Subcutaneous adipose tissue (tissue), 4 donors: ENCODE measurements around the gene GPR12. TPM values are rescaled to one million over a fixed set of nuclear protein-coding genes. Genes with fewer than 3 reads are reported as not detected.

ENCODE experiments used
- total RNA-seq, 4 donors: library from RNA; depleted of rRNA; stranded (reverse); fragments of >200 nt; gene quantifications; one replicate each; pipeline ENCODE4 v1.1.0, GENCODE V29; 2016
- TF ChIP-seq, protein P1 (sequence below): fragments of 450-650 bp; IDR thresholded peaks from one replicate; pipeline ENCODE4 v1.5.1; 2016; ENCODE audit warnings: low read depth, mild to moderate bottlenecking, control low read depth, antibody characterized with exemption, moderate library complexity

The GPR12 gene
- total RNA-seq, 4 donors from 2014 or later, result 0.16 to 0.44 (median 0.17) TPM; not detected in 1

DNA sequence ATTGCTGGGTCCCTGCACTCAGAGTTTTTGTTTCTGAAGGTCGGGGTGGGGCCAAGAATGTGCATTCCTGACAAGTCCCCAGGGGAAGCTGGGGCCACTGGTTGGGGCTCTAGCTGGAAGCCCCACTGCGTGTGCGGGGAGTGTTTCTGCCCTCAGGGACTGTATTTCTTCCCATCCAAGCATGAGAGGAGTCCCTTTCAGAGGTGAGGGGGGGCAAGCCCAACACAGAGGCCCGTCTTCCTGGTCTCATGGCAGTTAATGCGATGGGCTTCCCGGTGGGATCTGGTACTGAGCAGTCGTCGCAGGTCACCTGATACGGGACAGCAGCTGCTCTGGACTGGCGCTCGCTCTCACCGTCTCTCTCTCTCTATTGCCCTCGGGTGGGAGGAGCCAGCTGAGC, 50.4 kb downstream of the GPR12 start:
- TF ChIP-seq, protein P1, sequence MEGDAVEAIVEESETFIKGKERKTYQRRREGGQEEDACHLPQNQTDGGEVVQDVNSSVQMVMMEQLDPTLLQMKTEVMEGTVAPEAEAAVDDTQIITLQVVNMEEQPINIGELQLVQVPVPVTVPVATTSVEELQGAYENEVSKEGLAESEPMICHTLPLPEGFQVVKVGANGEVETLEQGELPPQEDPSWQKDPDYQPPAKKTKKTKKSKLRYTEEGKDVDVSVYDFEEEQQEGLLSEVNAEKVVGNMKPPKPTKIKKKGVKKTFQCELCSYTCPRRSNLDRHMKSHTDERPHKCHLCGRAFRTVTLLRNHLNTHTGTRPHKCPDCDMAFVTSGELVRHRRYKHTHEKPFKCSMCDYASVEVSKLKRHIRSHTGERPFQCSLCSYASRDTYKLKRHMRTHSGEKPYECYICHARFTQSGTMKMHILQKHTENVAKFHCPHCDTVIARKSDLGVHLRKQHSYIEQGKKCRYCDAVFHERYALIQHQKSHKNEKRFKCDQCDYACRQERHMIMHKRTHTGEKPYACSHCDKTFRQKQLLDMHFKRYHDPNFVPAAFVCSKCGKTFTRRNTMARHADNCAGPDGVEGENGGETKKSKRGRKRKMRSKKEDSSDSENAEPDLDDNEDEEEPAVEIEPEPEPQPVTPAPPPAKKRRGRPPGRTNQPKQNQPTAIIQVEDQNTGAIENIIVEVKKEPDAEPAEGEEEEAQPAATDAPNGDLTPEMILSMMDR, result no peak

DNA sequence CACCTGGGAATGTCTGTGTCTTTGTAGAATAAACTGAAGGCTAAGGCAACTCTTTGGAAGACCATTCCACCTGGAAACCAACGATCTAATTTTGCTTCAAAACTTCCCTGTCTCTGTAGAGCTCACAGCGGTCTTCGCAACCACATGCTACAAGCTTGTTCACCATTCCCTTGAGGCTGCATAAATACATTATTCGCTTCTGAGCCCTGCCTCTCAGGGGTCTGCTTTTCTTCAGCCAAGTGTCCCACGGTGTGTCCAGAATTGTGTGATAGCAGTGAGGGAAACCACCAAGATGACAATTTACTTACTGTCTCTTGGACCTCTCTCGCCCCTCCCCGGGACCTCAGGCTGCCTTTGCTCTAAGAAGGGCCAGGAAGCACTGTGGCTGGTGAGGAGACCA, 51.1 kb downstream of the GPR12 start:
- TF ChIP-seq, protein P1, result no peak

DNA sequence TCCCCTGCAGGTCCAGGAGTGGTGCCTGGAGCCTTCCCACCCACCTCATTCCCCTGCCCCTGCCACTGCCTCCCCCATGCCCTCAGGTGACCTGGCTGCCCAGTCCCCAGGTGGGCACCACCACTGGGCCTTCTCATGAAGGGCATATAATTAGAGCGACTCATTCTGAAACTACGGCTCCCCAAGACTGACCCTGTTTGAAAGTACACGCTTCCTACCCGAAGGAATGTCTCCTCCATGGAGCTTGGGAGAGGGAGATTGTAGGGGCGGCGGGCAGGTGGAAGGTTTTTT, 52.6 kb downstream of the GPR12 start:
- TF ChIP-seq, protein P1, result no peak

DNA sequence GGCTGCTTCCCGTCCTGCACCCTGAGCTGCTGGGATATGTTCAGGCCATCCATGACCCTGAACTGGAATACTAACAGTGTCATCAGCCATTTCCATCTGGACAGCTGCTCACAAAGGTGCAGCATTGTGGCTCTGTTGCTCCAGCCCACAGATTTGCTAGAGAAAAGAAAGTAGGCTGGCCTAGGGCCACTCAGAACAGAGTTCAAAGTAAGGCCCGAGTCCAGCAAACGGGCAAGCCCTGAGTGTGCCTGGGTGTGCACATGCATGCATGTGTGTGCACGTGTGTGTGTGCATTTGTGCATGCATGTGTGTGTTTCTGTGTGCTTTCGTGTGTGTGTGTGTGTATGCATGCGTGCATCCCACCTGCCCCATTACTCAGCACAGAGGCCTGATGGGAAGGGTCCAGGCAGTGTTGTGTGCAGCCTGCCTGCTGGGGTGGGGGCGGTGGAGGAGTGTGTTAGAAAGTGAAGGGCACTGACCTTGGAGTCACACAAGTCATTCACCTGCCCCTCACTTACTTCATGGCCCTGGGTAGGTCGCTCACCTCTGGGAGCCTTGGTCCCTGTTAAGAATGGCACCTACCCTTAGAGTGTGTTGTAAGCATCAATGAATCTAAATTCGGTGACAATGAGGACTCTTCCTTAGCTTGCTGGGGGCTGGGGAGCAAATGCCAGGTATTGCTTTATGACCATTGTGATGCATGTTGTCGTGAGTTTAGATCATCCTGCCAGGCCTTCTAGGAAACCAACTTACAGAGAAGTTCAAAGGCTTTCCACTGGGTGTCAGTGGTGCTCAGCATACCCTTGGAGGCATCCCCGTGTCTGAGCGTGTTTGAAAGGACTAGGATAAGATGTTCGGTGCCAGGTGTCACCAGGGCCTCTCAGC, 53.2 kb downstream of the GPR12 start:
- TF ChIP-seq, protein P1, result no peak

DNA sequence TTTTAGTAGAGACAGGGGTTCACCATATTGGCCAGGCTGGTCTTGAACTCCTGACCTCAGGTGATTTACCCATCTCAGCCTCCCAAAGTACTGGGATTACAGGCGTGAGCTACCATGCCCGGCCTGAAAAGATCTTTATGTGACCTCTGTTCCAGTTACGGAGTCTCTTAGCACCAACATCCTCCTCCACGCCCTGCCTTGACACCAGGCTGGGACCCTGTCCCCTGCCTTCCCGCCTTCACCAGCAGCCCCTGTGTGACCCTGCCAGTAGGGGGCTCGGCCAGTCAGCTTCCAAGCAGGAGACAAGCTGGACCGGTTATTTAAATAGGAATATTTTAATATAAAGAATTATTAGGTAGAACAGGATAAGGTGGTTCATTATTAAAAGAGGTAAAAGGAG, 54.2 kb downstream of the GPR12 start:
- TF ChIP-seq, protein P1, result no peak

DNA sequence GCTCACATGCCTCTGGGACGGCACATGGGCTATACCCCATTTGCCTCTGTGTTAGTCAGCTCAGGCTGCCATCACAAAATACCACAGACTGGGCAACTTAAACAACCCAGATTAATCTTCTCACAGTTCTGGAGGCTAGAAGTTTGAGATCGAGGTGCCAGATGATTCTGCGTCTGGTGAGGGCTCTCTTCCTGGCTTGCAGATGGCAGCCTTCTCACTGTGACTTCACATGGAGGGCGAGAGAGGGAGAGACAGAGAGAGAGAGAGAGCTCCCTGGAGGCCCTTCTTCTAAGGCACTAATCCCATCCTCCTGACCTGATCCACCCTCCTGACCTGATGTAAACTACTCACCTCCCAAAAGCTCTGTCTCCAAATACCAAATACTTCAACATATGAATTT, 55.0 kb downstream of the GPR12 start:
- TF ChIP-seq, protein P1, result no peak

Other genes starting within 250 kb of the GPR12 start
- gene WASF3, start 203.1 kb downstream of the GPR12 start, total RNA-seq, result 100 to 1,000 TPM in 1 of 4 donors, 10 to 100 TPM in 3; 34.8 to 101 (median 49.3) TPM